Ectodermal cell (in vitro differentiated cells): Measurements from ENCODE around the gene CRYZL1.

ENCODE experiments used
- H3K27ac ChIP-seq: 2 replicates; pipeline ENCODE4 v1.7.0; 2013; ENCODE audit warnings: mild to moderate bottlenecking, low read depth, low read length; ENCODE audit not compliant: insufficient read depth, poor library complexity, severe bottlenecking
- H3K27me3 ChIP-seq: 2 replicates; pipeline ENCODE4 v1.7.0; 2013; ENCODE audit warnings: mild to moderate bottlenecking, low read length; ENCODE audit not compliant: insufficient read depth, control insufficient read depth, poor library complexity, severe bottlenecking
- H3K36me3 ChIP-seq: one replicate; pipeline ENCODE4 v1.7.0; 2013; ENCODE audit warnings: low read length; ENCODE audit not compliant: control insufficient read depth, insufficient read depth
- H3K4me1 ChIP-seq: one replicate; pipeline ENCODE4 v1.7.0; 2013; ENCODE audit warnings: low read length; ENCODE audit not compliant: control insufficient read depth, insufficient read depth
- H3K4me3 ChIP-seq: 2 replicates; pipeline ENCODE4 v1.7.0; 2013; ENCODE audit warnings: low read depth, low read length, control low read depth; ENCODE audit not compliant: insufficient read depth
- H3K9me3 ChIP-seq: 2 replicates; pipeline ENCODE4 v1.7.0; 2013; ENCODE audit warnings: mild to moderate bottlenecking, low read length, moderate library complexity; ENCODE audit not compliant: control insufficient read depth
- WGBS, 2 experiments: methylation state at CpG; one replicate each; pipeline ENCODE4 v1.1.7; 2013; ENCODE audit warnings: missing lambda C conversion rate in 2 of 2; 5-methylcytosine and 5-hydroxymethylcytosine counted together

The CRYZL1 gene

DNA sequence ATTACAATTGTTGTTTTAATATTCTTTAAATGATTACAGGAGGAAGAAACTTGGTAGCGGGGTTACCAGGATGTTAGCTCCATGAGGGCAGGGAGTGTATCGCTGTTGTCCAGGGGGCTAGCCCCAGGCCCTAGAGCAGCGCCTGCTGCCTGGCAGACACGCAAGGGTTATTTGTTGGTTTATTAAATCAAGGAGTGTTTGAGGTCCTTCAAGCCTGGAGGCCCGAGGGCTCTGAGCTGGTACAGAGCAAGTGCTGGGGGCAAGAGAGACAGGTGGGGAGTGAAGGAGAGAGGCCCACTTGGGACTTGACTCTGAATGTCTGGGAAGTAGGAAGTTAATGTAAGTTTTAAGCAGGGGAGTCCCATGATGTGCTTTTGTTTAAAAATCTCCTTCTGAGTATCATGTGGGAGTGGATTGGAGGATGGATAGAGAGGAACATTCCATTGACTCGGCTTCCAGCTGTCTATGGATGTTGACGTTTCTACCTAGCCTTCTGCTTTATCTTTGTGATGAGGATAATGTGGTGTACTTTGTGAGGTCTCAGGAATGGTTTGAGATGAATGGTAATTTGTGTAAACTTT is 9.5 kb upstream of the CRYZL1 start:
- 77 to 79% methylated on average over 7 of the region's 7 CpGs for WGBS, 2 experiments
- Histone ChIP-seq H3K4me3 (no peak overlapping the region), H3K9me3 (no peaks in the 10 kb centered on the region), H3K36me3 (no peaks in the 10 kb centered on the region), H3K4me1 (peaks cover 7% of the 10 kb centered on the region), H3K27ac (no peak overlapping the region), H3K27me3 (no peaks in the 10 kb centered on the region)

DNA sequence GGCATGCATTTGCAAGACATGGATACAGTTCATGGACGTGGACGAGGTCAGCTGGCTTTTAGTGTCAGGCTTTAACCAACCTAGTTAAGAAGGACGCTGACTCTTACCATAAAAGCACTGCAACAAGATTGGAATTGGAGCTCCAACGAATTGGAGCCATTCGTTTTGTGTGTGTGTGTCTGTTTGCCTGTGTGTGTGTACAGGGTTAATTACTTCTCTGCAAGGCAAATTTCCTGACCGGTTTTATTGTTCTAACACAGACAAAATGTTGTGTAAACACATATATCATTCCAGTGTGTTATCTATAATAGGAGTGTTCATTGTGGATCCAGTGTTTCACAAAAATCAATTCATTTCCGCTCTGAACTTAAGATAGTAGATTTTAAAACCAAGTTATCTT is 8.7 kb upstream of the CRYZL1 start:
- H3K4me1 ChIP-seq = peaks cover 15% of the 10 kb centered on the region
- H3K36me3 ChIP-seq = no peaks in the 10 kb centered on the region
- 87 to 93% methylated on average over 5 to 6 of the region's 7 CpGs for WGBS, 2 experiments
- no peak overlapping the region for H3K4me3 ChIP-seq
- H3K27ac ChIP-seq = no peak overlapping the region
- no peaks in the 10 kb centered on the region for H3K9me3 ChIP-seq
- no peaks in the 10 kb centered on the region for H3K27me3 ChIP-seq

DNA sequence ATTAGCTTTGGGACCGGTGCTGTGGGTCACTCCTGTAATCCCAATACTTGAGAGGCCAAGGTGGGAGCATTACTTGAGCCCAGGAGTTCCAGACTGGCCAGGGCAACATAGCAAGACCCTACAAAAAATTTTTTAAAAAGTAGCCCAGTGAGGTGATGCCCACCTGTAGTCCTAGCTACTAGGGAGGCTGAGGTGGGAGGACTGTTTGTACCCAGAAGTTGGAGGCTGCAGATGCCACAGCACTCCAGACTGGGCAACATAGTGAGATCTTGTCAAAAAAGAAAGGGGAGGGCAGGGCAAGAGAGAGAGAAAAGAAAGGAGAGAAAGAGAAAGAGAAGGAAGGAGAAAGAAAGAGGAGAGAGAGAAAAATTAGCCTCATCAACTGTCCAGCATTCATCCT is 7.0 kb upstream of the CRYZL1 start:
- H3K4me1 ChIP-seq = peaks cover 21% of the 10 kb centered on the region
- WGBS, 2 experiments = 90 to 100% methylated on average over 1 of the region's 1 CpG
- no peak overlapping the region for H3K4me3 ChIP-seq

DNA sequence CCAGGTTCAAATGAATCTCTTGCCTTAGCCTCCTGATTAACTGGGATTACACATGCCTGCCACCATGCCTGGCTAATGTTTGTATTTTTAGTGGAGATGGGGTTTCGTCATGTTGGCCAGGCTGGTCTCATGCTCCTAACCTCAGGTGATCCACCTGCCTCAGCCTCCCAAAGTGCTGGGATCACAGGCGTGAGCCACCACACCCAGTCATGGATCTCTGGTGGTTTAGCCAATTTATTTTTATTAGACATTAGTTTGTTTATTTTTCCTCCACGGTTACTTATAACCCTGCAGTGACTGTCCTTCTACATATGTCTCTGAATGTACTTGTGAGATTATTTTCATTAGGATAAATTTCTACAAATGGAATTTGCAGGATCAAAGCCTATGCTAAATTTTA is 6.0 kb upstream of the CRYZL1 start:
- no peaks in the 10 kb centered on the region for H3K9me3 ChIP-seq
- H3K27me3 ChIP-seq = no peaks in the 10 kb centered on the region
- no peak overlapping the region for H3K4me3 ChIP-seq
- WGBS, 2 experiments = 91 to 95% methylated on average over 1 to 3 of the region's 3 CpGs
- peaks cover 21% of the 10 kb centered on the region for H3K4me1 ChIP-seq
- no peak overlapping the region for H3K27ac ChIP-seq
- no peaks in the 10 kb centered on the region for H3K36me3 ChIP-seq

More for the DNA sequence above, 7.0 kb upstream of the CRYZL1 start:
- no peaks in the 10 kb centered on the region for H3K27me3 ChIP-seq
- no peak overlapping the region for H3K27ac ChIP-seq
- no peaks in the 10 kb centered on the region for H3K36me3 ChIP-seq
- H3K9me3 ChIP-seq = no peaks in the 10 kb centered on the region

DNA sequence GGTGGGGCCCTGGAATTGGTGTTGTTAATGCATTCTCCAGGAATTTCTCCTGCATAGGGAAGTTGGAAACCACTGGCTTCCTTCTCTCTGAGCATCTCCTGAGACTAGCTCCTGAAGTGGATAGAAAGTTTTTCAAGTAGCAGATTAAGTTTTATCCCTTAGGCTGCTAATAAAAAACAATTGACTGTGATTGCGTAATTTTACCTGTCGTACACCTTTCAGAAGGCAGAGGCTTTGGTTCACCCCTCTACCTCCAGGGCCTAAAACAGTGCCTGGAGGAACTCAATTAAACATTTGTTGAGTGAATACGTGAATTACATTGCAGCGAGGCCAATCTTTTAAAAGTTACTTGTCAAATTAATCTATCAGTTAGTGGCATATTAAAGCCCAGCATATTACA is 4.2 kb upstream of the CRYZL1 start:
- Histone ChIP-seq H3K27me3 (no peaks in the 10 kb centered on the region), H3K4me1 (peaks cover 15% of the 10 kb centered on the region), H3K9me3 (no peaks in the 10 kb centered on the region), H3K27ac (no peak overlapping the region), H3K4me3 (no peak overlapping the region), H3K36me3 (no peaks in the 10 kb centered on the region)
- WGBS, 2 experiments = 94 to 96% methylated on average over 2 to 4 of the region's 4 CpGs

DNA sequence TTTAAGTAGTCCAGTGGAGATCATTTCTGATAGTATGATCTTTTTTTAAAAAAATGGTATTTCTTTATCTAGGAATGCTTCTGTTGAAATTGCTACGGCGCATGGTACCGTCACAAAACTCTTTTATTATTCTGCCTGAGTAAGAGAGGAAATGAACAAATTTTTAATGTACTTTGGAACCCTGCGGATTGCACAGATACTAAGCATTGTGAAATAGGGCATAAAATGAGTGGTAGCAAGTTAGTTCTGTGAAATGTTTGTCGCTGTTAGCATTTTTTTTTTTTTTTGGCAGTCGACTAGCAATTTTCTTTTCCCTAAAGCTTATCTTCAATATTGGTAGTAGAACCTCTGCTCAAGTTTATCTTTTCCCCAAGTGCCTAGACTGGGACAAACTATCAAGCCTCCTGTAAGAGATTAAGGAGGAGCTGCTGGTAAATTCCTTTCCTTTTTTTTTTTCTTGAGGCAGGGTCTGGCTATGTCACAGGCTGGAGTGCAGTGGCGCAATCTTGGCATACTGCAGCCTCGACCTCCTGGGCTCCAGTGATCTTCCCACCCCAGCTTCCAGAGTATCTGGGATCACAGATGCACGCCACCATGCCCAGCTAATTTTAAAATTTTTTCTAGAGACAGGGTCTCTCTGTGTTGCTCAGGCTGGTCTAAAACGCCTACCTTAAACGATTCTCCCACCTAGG is 3.0 kb upstream of the CRYZL1 start:
- 74 to 78% methylated on average over 10 to 11 of the region's 11 CpGs for whole genome bisulfite sequencing, 2 experiments
- H3K4me3 ChIP-seq = peak overlapping the region; percentile 78
- peaks cover 19% of the 10 kb centered on the region for H3K4me1 ChIP-seq
- H3K27me3 ChIP-seq = no peaks in the 10 kb centered on the region
- H3K36me3 ChIP-seq = no peaks in the 10 kb centered on the region
- no peak overlapping the region for H3K27ac ChIP-seq
- H3K9me3 ChIP-seq = no peaks in the 10 kb centered on the region

DNA sequence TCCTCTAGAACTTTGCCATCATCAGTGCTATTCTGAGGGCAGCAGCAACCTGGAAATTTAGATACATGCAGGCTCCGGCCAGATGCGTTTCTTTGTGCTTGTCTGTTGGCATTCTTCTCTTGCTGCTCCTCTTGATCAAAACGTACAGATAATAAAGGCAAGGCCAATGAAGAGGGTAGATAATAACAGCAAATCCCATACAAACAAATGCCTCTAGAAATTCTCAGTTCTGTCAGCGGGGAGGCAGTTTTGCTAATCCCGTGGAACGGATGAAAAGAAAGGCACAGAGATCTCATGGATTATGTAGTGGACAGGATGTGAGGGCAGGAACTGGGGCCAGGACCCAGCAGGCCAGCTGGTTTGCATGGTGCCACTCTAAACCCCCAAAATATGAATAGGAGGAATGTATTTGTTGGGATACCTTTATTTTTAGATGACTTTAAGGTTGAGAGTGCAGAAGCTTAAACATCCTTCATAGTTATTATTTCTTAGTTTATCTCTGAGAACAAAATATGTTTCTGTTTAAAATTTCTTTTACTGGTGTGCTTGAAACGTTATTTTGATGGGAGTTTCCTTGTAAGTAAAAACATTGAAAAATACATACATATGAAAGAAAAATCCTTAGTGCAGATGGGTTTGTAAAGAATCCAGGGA is 2.2 kb upstream of the CRYZL1 start:
- Histone ChIP-seq H3K4me3 (peak overlapping the region; percentile 78), H3K4me1 (peaks cover 19% of the 10 kb centered on the region), H3K27me3 (no peaks in the 10 kb centered on the region), H3K9me3 (no peaks in the 10 kb centered on the region), H3K36me3 (no peaks in the 10 kb centered on the region), H3K27ac (no peak overlapping the region)
- WGBS, 2 experiments = 1% methylated on average over 5 to 6 of the region's 7 CpGs

DNA sequence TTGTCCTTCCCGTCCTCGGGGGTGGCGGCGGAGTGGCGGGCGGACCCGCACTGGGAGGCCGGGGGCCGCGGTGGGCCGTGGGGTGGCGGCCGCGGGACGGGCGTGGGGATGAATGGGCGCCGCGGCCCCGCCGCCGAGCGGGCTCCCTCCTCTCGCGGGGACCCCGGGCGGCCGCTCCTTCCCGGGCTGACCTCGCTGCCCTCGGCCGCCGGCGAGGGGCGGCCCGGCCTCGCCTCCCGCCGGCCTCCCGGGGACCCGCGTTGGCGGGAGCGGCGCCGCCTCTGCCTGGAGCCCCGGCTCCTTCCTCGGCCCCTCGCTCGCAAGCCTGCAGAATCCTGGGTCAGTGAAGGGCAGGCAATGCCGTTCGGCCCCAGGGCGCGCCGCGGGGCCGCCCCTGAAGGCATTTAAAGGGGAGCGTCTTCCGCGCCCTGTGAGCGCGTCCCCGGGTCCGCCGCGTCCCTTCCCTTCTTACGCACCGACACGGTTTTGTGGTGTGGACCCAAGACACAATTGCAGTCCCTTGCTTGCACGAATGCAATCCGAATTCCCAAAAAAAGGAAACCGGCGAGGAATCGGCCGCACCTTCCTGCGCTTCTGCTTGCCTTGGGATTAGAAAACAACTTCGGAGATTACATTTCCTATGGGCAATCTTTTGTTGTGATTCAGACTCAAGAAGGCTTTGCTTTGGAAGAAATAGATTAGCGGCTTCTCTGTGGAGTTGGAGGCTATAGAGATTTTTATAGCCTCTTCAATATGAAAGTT is 1.5 kb upstream of the CRYZL1 start:
- Histone ChIP-seq H3K36me3 (no peaks in the 10 kb centered on the region), H3K4me1 (peaks cover 19% of the 10 kb centered on the region), H3K9me3 (no peaks in the 10 kb centered on the region), H3K27ac (peak overlapping the region; percentile 65), H3K27me3 (no peaks in the 10 kb centered on the region), H3K4me3 (peak overlapping the region; percentile 78)
- WGBS, 2 experiments = 0% methylated on average over 78 of the region's 78 CpGs

DNA sequence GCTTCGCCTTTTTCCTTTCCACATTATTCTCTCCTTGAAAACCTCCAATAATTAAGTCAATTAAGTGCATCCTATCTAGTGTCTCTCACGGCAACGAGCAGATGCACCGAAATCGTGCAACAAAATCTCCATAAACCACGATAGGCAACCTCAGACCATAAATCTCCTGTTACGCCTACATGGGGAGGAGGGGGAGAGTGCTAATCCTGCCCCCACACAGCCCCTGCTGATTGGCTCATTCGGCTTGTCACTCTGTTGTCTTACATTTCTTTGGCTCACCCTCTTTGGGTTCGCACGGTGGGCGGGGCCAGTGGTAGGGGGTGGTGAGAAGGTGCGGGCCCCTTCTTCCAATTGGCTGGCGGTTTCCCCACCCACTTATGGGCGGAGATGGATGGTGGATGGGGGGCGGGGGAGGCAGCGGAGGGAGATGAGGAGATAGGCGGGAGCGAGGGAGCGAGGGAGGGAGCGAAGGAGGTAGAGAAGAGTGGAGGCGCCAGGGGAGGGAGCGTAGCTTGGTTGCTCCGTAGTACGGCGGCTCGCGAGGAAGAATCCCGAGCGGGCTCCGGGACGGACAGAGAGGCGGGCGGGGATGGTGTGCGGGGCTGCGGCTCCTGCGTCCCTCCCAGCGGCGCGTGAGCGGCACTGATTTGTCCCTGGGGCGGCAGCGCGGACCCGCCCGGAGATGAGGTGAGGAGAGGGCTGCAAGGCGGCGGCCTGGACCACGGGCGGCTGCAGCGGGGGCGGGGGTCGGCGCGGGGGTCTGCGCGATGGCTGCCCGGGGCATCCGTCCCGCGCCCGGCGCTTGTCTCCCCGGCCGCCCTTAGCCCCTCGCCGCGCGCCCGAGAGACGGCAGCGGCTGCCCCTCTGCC is 720 bp upstream of the CRYZL1 start, which contains the start of gene ITSN1:
Gene ITSN1 (plus strand): TSS at position 475 of the 869 bp plus-strand sequence. CDS start 76,328 bp downstream, outside the sequence.
- no peaks in the 10 kb centered on the region for H3K36me3 ChIP-seq
- WGBS, 2 experiments = 1% methylated on average over 71 of the region's 71 CpGs
- H3K27ac ChIP-seq = peak within 1 kb of the TSS; percentile 71
- peak within 1 kb of the TSS; percentile 78 for H3K4me3 ChIP-seq
- H3K9me3 ChIP-seq = no peaks in the 10 kb centered on the region
- H3K4me1 ChIP-seq = peaks cover 19% of the 10 kb centered on the region
- H3K27me3 ChIP-seq = no peaks in the 10 kb centered on the region
